ENCODE results near the gene HOMER2.

DNA sequence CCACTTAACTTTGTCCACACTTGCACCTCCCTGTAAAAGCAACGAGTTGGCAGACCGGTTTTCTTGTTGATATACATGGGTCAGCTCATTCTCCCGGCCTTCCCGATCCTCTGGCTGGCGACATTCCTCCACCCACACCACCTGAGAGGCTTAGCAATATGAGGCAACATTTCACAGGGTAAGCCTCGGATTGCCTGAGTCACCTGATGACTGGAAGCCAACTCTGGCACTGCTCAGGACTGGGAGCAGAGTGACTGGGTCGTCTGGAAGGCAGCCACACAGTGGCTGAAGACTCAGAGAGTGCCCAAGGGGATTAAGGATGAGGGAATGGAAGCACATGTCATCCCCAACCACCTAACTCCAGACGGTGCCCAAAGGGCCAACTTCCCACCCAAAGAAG, 9.8 kb downstream of the HOMER2 start:
- no peak for TF ChIP-seq EZH2 (IDR thresholded peaks at IDR 0.05; ENCODE audit: low read length, missing control alignments)
- no peak for TF ChIP-seq CTCF (conservative IDR thresholded peaks at IDR 0.05 in 1 of 2, IDR thresholded peaks at IDR 0.05 in 1 of 2; ENCODE audit: low read depth in 1 of 2, low read length in 2 of 2)

Data from fibroblast of lung (primary cell).